CD4-positive, alpha-beta T cell treated with Interleukin-15 for 4 hours (primary cell): ENCODE data around the gene TGIF1.

Experiments used
- DNase-seq: peaks from one replicate; pipeline ENCODE4 v3.0.0-alpha.2; 2020; ENCODE audit warnings: low spot score

TGIF1 gene

GRCh38 chr18:3434685-3435084, 15.3 kb upstream of the TGIF1 start:
- no peak for DNase-seq

GRCh38 chr18:3440341-3440740, 9.6 kb upstream of the TGIF1 start:
- DNase-seq, result no peak

GRCh38 chr18:3441290-3441689, 8.7 kb upstream of the TGIF1 start:
- peak; percentile 24 for DNase-seq

- DNase-seq, result no peak
Observed at GRCh38 chr18:3442919-3443318, 7.1 kb upstream of the TGIF1 start.

GRCh38 chr18:3444296-3444695, 5.7 kb upstream of the TGIF1 start:
- DNase-seq, result no peak

- DNase-seq, result no peak
Observed at GRCh38 chr18:3444954-3445353, 5.0 kb upstream of the TGIF1 start.

- no peak for DNase-seq
Observed at GRCh38 chr18:3447068-3447894, 2.7 kb upstream of the TGIF1 start.

GRCh38 chr18:3447895-3448837, 1.8 kb upstream of the TGIF1 start:
- peak; percentile 90 for DNase-seq

GRCh38 chr18:3448838-3449511, 997 bp upstream of the TGIF1 start:
- DNase-seq, result peak; percentile 74

- DNase-seq, result peak; percentile 81
Observed at GRCh38 chr18:3449512-3450011, 410 bp upstream of the TGIF1 start.

GRCh38 chr18:3450799-3451182, 819 bp downstream of the TGIF1 start:
- DNase-seq, result no peak

GRCh38 chr18:3451183-3451988, 1.4 kb downstream of the TGIF1 start:
- peak; percentile 95 for DNase-seq

- DNase-seq, result peak; percentile 29
Observed at GRCh38 chr18:3451989-3452749, 2.2 kb downstream of the TGIF1 start.

- DNase-seq, result no peak
Observed at GRCh38 chr18:3452750-3453539, 3.0 kb downstream of the TGIF1 start.

GRCh38 chr18:3453540-3454364, 3.8 kb downstream of the TGIF1 start:
- DNase-seq, result peak; percentile 46

- peak; percentile 59 for DNase-seq
Observed at GRCh38 chr18:3454365-3455089, 4.6 kb downstream of the TGIF1 start.

- DNase-seq, result no peak
Observed at GRCh38 chr18:3455090-3455635, 5.2 kb downstream of the TGIF1 start.
